Mesodermal cell (in vitro differentiated cells): ENCODE data around the gene CRYAB.
A peak's percentile ranks its signal among the peaks of the same experiment; 100 is the strongest.

Experiments
- H3K27ac ChIP-seq: 2 replicates; pipeline ENCODE4 v1.7.0; 2013; ENCODE audit warnings: mild to moderate bottlenecking, low read depth, low read length, moderate library complexity; ENCODE audit not compliant: severe bottlenecking
- H3K36me3 ChIP-seq: 2 replicates; pipeline ENCODE4 v1.7.1; 2013; ENCODE audit warnings: mild to moderate bottlenecking, low read length, moderate library complexity; ENCODE audit not compliant: control insufficient read depth, insufficient read depth
- H3K4me1 ChIP-seq: one replicate; pipeline ENCODE4 v1.7.1; 2013; ENCODE audit warnings: mild to moderate bottlenecking, low read length; ENCODE audit not compliant: insufficient read depth, control insufficient read depth, poor library complexity, severe bottlenecking
- H3K4me3 ChIP-seq: 2 replicates; pipeline ENCODE4 v1.7.0; 2013; ENCODE audit warnings: low read length, control low read depth, mild to moderate bottlenecking; ENCODE audit not compliant: insufficient read depth, poor library complexity, severe bottlenecking; ENCODE audit errors: extremely low read depth
- H3K9me3 ChIP-seq: 2 replicates; pipeline ENCODE4 v1.7.1; 2013; ENCODE audit warnings: mild to moderate bottlenecking, low read length, moderate library complexity; ENCODE audit not compliant: control insufficient read depth
- WGBS, 2 experiments: methylation state at CpG; one replicate each; pipeline ENCODE4 v1.1.5; 2013; ENCODE audit warnings: missing lambda C conversion rate in 2 of 2; ENCODE audit not compliant: insufficient coverage in 2 of 2; 5-methylcytosine and 5-hydroxymethylcytosine counted together

The CRYAB gene

GRCh38 chr11:111870886-111871692, 40.5 kb downstream of the CRYAB start, which contains the start of gene ALG9:
ALG9 (minus strand) TSS chr11:111871581; CDS start chr11:111871482, 99 bp downstream.
- Histone ChIP-seq H3K27ac (peak within 1 kb of the TSS; percentile 68), H3K4me1 (no peaks in the 10 kb centered on the region), H3K4me3 (peak within 1 kb of the TSS; percentile 81), H3K36me3 (peaks cover 28% of the 10 kb centered on the region), H3K9me3 (no peaks in the 10 kb centered on the region)
- WGBS, 2 experiments = 1% methylated on average over 35 to 43 of the region's 51 CpGs

- H3K4me1 ChIP-seq = no peaks in the 10 kb centered on the region
- H3K36me3 ChIP-seq = peaks cover 31% of the 10 kb centered on the region
- H3K27ac ChIP-seq = peak overlapping the region; percentile 68
- H3K4me3 ChIP-seq = peak overlapping the region; percentile 81
- H3K9me3 ChIP-seq = no peaks in the 10 kb centered on the region
Measured at GRCh38 chr11:111870522-111870885, 41.1 kb downstream of the CRYAB start.

- Histone ChIP-seq H3K27ac (no peak overlapping the region), H3K4me3 (peak overlapping the region; percentile 81), H3K4me1 (no peaks in the 10 kb centered on the region), H3K36me3 (peaks cover 34% of the 10 kb centered on the region), H3K9me3 (no peaks in the 10 kb centered on the region)
- no CpG with 5 or more reads among the region's 1 CpG for WGBS, 2 experiments
Measured at GRCh38 chr11:111870113-111870512, 41.5 kb downstream of the CRYAB start.

- Histone ChIP-seq H3K4me3 (no peak overlapping the region), H3K27ac (no peak overlapping the region), H3K4me1 (no peaks in the 10 kb centered on the region), H3K36me3 (peaks cover 69% of the 10 kb centered on the region), H3K9me3 (no peaks in the 10 kb centered on the region)
- 40 to 100% methylated on average over 1 to 2 of the region's 3 CpGs for WGBS, 2 experiments
Measured at GRCh38 chr11:111860257-111860656, 51.3 kb downstream of the CRYAB start.
